GM12878 (cell line): ENCODE measurements around the gene TMEM98.

ENCODE experiments used
- CREM ChIP-seq: IDR thresholded peaks from 2 replicates; pipeline ENCODE4 v1.6.1; 2014; ENCODE audit warnings: antibody characterized with exemption, low read depth
- CTCF ChIP-seq, 3 experiments: IDR thresholded peaks in 2 of 3; conservative IDR thresholded peaks in 1 of 3; 2 replicates each; pipeline ENCODE4 v1.5.1; 2011; ENCODE audit warnings: low read depth in 3 of 3, low read length in 3 of 3, mild to moderate bottlenecking in 3 of 3, control low read depth in 2 of 3, moderate library complexity in 2 of 3, inconsistent platforms in 1 of 3, mixed read lengths in 1 of 3; ENCODE audit not compliant: control insufficient read depth in 2 of 3, insufficient read depth in 1 of 3; ENCODE audit errors: extremely low read depth in 1 of 3
- HCFC1 ChIP-seq: fragments of 150-350 bp; IDR thresholded peaks from 2 replicates; pipeline ENCODE4 v1.6.1; 2014; ENCODE audit warnings: low read length
- HDGF ChIP-seq: fragments of 450-650 bp; IDR thresholded peaks from 2 replicates; pipeline ENCODE4 v1.6.1; 2016; ENCODE audit warnings: antibody characterized with exemption
- IKZF1 ChIP-seq: fragments of 450-650 bp; conservative IDR thresholded peaks from 2 replicates; pipeline ENCODE4 v1.6.1; 2017; ENCODE audit warnings: antibody characterized with exemption, mild to moderate bottlenecking
- JUNB ChIP-seq: IDR thresholded peaks from 2 replicates; pipeline ENCODE4 v1.6.1; 2016; ENCODE audit warnings: antibody characterized with exemption, mild to moderate bottlenecking
- ZNF274 ChIP-seq: IDR thresholded peaks from one replicate; pipeline ENCODE4 v1.8.0; 2011; ENCODE audit not compliant: insufficient read length, insufficient read depth

GRCh38 chr17:32920293-32920692 is 7.7 kb upstream of the TMEM98 start:
- TF ChIP-seq HDGF: no peak
- no peak for TF ChIP-seq CTCF (IDR thresholded peaks at IDR 0.05 in 2 of 3, conservative IDR thresholded peaks at IDR 0.05 in 1 of 3; ENCODE audit: control insufficient read depth in 2 of 3, extremely low read depth in 1 of 3, insufficient read depth in 1 of 3, low read depth in 3 of 3, low read length in 3 of 3)
- no peak for TF ChIP-seq HCFC1
- no peak for TF ChIP-seq ZNF274
- TF ChIP-seq CREM: no peak
- no peak for TF ChIP-seq JUNB
- no peak for TF ChIP-seq IKZF1
